Upper lobe of left lung (tissue), 4 donors: ENCODE data around the gene KRT14.

Experiments used
- CTCF ChIP-seq, 6 experiments: fragments of 450-650 bp in 4 of 6; fragments of 200-600 bp in 2 of 6; sonication (generic) in 2 of 6; IDR thresholded peaks; one replicate each; pipeline ENCODE4 v1.5.1; 2016 to 2019; ENCODE audit warnings: antibody characterized with exemption in 6 of 6
- POLR2A ChIP-seq, 4 donors: fragments of 450-650 bp; IDR thresholded peaks; one replicate each; pipeline ENCODE4 v1.5.1; 2016 to 2017; ENCODE audit warnings: antibody characterized with exemption in 4 of 4, mild to moderate bottlenecking in 2 of 4

GRCh38 chr17:41552455-41552854 lies 34.2 kb downstream of the KRT14 start:
- TF ChIP-seq CTCF (IDR thresholded peaks at IDR 0.05) = no peak
- TF ChIP-seq POLR2A (IDR thresholded peaks at IDR 0.05) = no peak
